ENCODE results near the gene TVP23B. TPM values are rescaled to one million over a fixed set of nuclear protein-coding genes. Genes with fewer than 3 reads are reported as not detected.
"Not testable (repeated sequence)": the region's sequence is repeated elsewhere in the genome, so short reads cannot be mapped to it uniquely, and the experiment has no call there.

The TVP23B gene
- total RNA-seq = 38.3 TPM

DNA sequence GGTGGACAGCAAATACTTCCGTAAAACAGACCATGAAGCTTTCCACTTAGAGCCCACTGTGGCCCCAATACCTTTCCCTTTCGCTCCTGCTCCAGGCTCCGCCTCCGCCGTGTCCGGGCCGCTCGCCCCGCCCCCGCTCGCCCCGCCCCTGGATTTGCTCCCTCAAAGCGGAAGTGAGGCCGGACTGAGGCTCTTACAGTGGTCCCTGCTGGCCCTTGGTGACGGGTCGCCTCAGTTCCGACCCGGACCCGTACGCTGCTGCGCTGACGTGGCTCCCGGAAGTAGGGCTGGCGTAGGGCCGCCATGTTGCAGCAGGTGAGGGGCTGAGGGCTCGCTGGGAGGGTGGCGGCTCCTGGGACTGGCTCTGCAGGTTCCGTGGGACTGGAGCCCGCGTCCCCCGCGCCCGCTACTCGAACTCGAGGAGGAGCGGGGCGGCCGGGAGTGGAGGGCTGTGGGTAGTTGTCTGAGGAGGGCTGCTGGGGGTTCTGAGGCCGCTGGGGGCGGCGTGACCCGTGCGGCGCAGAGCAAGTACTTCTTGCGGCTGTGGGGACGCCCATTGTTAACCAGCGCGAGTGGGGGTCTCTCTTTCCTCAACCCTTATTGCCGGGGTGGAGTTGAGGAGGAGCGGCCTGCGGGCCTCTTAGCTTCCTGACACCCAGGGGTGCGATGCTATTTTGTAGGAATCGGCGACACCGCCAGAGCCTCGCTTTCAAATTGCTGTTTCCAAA is at the start of gene TVP23B:
TVP23B (plus strand) TSS at position 193 of the 728 bp plus-strand sequence; CDS start at position 304, 111 bp downstream.
- DNase-seq = peak; percentile 85

DNA sequence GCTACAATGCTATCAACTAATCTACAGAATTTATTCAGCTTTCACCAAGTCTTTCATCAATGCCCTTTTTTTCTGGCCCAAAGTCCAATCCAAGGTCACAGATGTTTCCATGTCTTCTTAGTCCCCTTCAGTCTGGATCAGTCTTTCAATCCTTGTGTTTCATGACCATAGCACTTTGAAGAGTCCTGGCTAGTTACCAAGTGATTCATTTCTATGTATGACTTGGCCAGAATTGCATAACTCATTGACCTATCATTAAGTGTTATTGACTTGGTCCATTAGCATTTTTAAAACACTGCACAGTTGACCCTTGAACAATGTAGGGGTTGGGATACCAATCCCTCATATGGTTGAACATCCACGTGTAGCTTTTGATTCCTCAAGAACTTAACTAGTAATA is 48.5 kb upstream of the TVP23B start:
- not testable (repeated sequence) for DNase-seq

GRCh38 chr17:18733350-18733749 is 47.6 kb upstream of the TVP23B start:
- DNase-seq = not testable (repeated sequence)

GRCh38 chr17:18739616-18740391 is 41.2 kb upstream of the TVP23B start:
- peak; percentile 52 for DNase-seq

DNA sequence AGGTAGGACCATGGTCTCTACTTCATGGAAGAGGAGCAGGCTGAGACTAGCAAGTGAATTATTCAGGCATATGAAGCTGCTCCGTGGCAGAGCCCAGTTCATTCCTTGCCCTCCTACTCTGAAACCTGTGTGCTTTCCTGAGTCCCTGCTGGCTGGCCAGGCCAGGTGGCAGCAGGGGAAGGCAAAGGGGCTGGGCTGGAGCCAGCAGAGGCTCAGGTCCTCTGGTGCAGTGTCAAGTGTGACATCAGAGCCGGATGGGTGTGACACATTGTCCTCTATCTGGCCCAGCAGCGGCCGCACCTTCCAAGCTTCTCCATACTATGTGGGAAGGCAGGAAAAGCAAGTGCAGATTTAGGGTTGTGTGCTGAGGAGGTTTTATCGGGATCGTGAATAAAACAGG is 39.8 kb upstream of the TVP23B start:
- DNase-seq = not testable (repeated sequence)

DNA sequence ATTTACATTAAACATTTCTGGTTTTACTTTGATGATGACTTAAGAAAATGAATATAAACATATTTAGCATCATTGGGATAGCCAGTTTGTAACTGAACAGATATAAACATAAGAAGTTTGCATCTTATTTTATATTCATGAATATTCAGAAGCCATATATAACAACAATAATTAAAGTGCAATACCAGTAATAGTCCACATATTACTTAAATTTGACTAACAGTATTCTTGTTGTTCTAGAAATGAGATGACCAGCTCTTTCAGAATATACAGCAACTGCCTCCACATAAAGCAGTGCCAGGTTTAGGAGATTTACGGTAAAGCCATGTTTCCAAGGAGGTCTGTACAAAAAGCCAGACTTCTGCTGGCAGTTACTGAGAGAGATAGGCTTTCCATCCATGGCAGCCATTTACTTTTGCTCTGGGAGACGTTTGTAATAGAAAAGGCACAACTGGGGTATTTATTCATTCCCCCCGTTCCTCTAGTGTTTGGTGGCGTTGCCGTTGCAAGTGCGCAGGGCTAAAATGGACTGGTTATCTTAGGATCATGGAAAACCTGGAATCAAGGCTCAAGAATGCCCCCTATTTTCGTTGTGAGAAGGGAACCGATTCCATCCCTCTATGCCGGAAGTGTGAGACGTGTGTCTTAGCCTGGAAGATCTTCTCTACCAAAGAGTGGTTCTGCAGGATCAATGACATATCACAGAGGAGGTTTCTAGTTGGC is 37.1 kb upstream of the TVP23B start, which contains the start of gene FBXW10:
FBXW10 (plus strand) TSS at position 356 of the 723 bp plus-strand sequence; CDS start at position 547, 191 bp downstream.
- DNase-seq = not testable (repeated sequence)

- DNase-seq = not testable (repeated sequence)
Measured at GRCh38 chr17:18744726-18745125, 36.3 kb upstream of the TVP23B start.

GRCh38 chr17:18746551-18746950 is 34.4 kb upstream of the TVP23B start:
- peak; percentile 17 for DNase-seq

GRCh38 chr17:18747501-18747900 is 33.5 kb upstream of the TVP23B start:
- DNase-seq = not testable (repeated sequence)

DNA sequence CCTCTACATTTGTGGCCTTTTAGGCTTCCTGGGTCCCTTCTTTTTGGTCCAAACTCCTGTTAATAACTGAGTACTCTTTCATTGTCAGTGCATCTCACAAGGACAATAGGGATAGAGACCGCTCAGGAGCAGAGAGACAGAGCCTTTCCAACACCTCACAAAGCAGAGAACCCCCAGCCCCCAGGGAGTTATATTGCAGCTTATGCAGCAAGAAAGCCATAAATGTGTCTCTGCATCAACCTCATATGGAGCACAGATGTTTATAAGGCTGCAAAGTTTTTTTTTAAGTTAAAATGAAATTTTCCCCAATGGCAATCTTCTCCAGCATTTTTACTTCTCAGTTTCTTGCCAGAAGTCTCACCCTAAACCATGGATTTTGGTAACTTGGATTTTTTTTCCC is 30.7 kb upstream of the TVP23B start:
- peak; percentile 11 for DNase-seq

DNA sequence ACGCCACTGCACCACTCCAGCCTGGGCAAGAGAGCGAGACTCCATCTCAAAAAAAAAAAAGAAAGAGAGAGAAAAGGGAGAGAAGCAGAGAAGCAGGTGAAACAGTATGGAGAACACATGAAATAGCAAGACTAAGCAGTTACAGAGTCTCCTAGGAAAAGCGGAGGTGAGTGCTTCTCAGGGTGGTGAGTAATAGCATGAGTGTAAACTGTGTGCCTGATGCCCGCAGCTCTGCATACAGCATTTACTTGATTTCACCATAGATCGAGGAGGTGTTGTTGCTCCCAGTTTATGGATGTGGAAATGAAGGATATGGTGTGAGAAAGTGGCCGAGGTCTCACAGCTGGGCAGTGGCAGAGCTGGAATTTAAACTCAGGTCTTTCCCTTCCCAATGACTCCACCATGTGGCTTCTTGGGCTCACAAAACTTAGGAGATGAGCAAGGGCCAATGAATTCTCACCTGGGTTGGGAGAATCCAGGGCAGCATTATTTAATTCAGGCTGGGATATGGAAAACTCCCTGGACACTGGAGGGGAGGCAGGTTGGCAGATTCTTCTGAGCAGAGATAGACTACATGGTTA is 27.1 kb upstream of the TVP23B start:
- not testable (repeated sequence) for DNase-seq

- DNase-seq = not testable (repeated sequence)
Measured at GRCh38 chr17:18755969-18756368, 25.0 kb upstream of the TVP23B start.

GRCh38 chr17:18757368-18758044 is 23.5 kb upstream of the TVP23B start:
- not testable (repeated sequence) for DNase-seq

DNA sequence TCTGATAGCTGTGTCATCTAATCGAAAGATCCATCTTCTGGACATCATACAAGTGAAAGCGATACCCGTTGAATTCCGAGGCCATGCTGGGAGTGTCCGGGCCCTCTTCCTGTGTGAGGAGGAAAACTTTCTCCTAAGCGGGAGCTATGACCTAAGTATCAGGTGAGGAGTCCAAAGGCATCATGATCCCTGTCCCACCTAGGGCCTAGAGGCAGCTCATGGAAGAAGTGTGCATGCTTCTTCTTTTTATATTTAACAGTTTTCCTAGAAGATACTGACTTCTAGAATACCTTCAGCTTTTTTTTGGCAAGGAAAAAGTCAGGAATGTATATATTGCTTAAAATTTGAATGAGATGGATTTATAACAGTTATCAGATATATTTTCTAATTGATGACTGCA is 22.6 kb upstream of the TVP23B start:
- not testable (repeated sequence) for DNase-seq

DNA sequence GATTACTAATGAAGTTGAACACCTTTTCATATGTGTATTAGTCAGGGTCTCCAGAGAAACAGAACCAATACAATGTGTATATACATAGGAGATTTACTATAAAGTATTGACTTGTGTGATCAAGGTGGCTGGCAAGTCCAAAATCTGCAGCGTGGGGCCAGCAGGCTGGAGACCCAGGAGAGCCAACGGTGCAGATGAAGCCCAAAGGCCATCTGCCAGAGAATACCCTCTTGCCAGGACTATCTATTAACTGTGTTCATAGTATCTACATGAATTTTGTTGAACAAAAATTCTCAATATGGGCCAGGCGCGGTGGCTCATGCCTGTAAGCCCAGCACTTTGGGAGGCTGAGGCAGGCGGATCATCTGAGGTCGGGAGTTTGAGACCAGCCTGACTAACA is 20.8 kb upstream of the TVP23B start:
- not testable (repeated sequence) for DNase-seq

GRCh38 chr17:18770572-18770971 is 10.4 kb upstream of the TVP23B start:
- DNase-seq = not testable (repeated sequence)

DNA sequence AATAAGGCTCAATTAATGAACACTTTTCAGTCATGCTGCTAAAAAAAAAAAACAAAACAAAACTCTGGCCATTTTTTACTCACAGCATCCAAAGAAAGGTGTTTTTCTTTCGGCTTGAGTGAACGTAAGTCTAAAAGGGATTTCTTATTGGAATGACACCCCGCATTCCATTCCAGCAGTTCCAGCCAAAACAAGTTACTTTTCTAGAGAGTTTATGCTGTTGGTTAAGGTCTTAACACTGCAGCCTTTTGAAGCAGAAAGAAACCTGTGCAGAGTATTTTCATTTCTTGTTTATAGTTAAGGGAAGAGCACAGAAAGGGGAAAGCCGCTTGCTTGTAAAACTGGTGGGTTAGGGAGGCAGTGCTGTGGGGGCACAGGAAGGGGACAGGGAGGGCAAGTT is 9.9 kb upstream of the TVP23B start:
- DNase-seq = not testable (repeated sequence)

DNA sequence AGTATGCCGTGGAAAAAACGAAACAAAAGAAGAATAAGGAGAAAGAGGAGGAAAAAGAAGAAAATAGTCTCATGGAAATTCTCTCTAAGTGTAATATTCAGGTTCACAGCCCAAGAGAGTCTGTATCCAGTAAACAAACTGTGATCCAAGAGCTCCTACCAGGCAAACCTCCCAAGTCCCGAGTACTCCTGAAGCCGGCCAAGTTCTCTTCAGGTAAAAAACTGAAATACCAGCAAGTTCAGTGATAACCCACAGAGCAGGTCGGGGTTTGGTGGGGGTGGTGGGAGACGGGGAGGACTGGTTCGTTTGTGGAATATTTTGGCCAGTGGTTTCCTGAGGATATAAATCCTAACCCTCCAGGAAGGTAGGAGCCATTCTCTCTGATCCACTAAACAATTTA is 8.5 kb upstream of the TVP23B start:
- no peak for DNase-seq

DNA sequence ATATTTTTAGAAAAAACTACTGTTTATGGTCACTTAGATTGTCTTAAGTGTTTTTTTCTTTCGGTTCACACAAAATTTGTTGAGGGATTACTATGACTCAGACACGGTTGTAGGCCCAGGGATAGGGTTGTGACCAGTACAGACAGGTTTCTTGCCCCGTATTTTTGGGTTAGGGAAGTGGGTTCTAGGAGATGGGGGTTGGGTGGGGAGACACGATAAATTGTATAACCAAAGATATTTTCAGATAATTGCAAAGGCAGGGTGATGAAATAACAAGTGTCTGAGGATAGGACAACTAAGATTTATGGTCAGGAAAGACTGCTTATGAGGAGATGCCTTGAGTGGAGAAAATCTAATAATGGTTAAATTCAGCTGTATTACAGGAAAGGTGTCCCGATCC is 822 bp downstream of the TVP23B start:
- not testable (repeated sequence) for DNase-seq

- DNase-seq = not testable (repeated sequence)
Measured at GRCh38 chr17:18785933-18786332, 5.0 kb downstream of the TVP23B start.

DNA sequence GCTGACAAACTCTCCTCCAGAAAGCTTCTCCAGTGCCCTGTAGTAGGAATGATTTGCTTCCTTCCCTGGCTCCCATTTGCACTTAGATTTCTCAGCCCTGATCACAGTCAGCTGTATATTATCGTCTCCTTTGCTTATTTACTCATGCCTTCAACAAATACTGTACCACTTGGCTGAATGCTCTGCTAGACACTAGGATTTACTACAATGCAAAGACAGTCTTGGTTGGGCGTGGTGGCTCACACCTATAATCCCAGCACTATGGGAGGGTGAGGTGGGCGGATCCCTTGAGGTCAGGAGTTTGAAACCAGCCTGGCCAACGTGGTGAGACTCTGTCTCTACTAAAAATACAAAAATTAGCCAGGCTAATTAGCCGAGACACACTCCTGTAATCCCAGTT is 5.9 kb downstream of the TVP23B start:
- not testable (repeated sequence) for DNase-seq

- not testable (repeated sequence) for DNase-seq
Measured at GRCh38 chr17:18791402-18791801, 10.4 kb downstream of the TVP23B start.

Measured in skin of body (tissue), 2 donors.